GM19467 (cell line): Measurements from ENCODE around the gene ZDHHC22.

ENCODE experiments used
- ATAC-seq: cut with Tn5 transposase; IDR thresholded peaks from one replicate; pipeline ENCODE4 v1.9.1; 2021; ENCODE audit warnings: mild to moderate bottlenecking, moderate library complexity; ENCODE audit not compliant: unreplicated experiment

Gene ZDHHC22

GRCh38 chr14:77085538-77085937 lies 56.1 kb downstream of the ZDHHC22 start:
- no peak for ATAC-seq

- ATAC-seq, result no peak
Measured at GRCh38 chr14:77084985-77085384, 56.6 kb downstream of the ZDHHC22 start.

GRCh38 chr14:77083082-77083481 lies 58.5 kb downstream of the ZDHHC22 start:
- ATAC-seq, result no peak

GRCh38 chr14:77082356-77082755 lies 59.2 kb downstream of the ZDHHC22 start:
- ATAC-seq, result no peak
